Renal cortex interstitium (tissue), 15 donors: ENCODE measurements around the gene PFN1. TPM values are rescaled to one million over a fixed set of nuclear protein-coding genes. Genes with fewer than 3 reads are reported as not detected.
A peak's percentile ranks its signal among the peaks of the same experiment; 100 is the strongest.

Source experiments
- DNase-seq, 11 donors: peaks; one replicate each; pipeline ENCODE4 v3.0.0-alpha.2; 2013; ENCODE audit warnings: low read depth in 9 of 11, low spot score in 4 of 11; ENCODE audit errors: extremely low read depth in 1 of 11
- long read RNA-seq, 16 experiments: transcript quantifications; one replicate each; lab custom pipeline, GENCODE V29; 2026
- polyA plus RNA-seq, 3 donors: library from polyadenylated mRNA; unstranded; fragments of 120-200 nt; gene quantifications; one replicate each; pipeline ENCODE4 v1.2.1, GENCODE V29; 2013; ENCODE audit not compliant: insufficient read length in 3 of 3

The PFN1 gene
- polyA plus RNA-seq: 100 to 1,000 TPM; 350 to 480 (median 397) TPM
- long read RNA-seq, donor 1, transcript PFN1-203 (2 exons, 1,173 nt): minor isoform, 76 of 563 reads
- long read RNA-seq, donor 1, transcript PFN1-201 (3 exons, 1,291 nt): major isoform, 385 of 563 reads
- long read RNA-seq, donor 1, partial matches to known transcripts: 81 of 563 reads
- long read RNA-seq, donor 1, other reads (novel, unspliced or antisense): 21 of 563 reads
- long read RNA-seq, donor 2, transcript PFN1-203 (2 exons, 1,173 nt): minor isoform, 82 of 482 reads
- long read RNA-seq, donor 2, transcript PFN1-201 (3 exons, 1,291 nt): major isoform, 383 of 482 reads
- long read RNA-seq, donor 2, partial matches to known transcripts: 5 of 482 reads
- long read RNA-seq, donor 2, other reads (novel, unspliced or antisense): 12 of 482 reads
- long read RNA-seq, donor 3, transcript PFN1-201 (3 exons, 1,291 nt): major isoform, 550 of 684 reads
- long read RNA-seq, donor 3, transcript PFN1-203 (2 exons, 1,173 nt): minor isoform, 76 of 684 reads
- long read RNA-seq, donor 3, partial matches to known transcripts: 37 of 684 reads
- long read RNA-seq, donor 3, other reads (novel, unspliced or antisense): 21 of 684 reads
- long read RNA-seq, donor 4, transcript PFN1-201 (3 exons, 1,291 nt): major isoform, 343 of 423 reads
- long read RNA-seq, donor 4, transcript PFN1-203 (2 exons, 1,173 nt): minor isoform, 61 of 423 reads
- long read RNA-seq, donor 4, partial matches to known transcripts: 14 of 423 reads
- long read RNA-seq, donor 4, other reads (novel, unspliced or antisense): 5 of 423 reads
- long read RNA-seq, donor 5: 0 reads
- long read RNA-seq, donor 6, transcript PFN1-203 (2 exons, 1,173 nt): minor isoform, 78 of 495 reads
- long read RNA-seq, donor 6, transcript PFN1-201 (3 exons, 1,291 nt): major isoform, 385 of 495 reads
- long read RNA-seq, donor 6, partial matches to known transcripts: 11 of 495 reads
- long read RNA-seq, donor 6, other reads (novel, unspliced or antisense): 21 of 495 reads
- long read RNA-seq, donor 7, transcript PFN1-201 (3 exons, 1,291 nt): major isoform, 432 of 555 reads
- long read RNA-seq, donor 7, transcript PFN1-203 (2 exons, 1,173 nt): minor isoform, 82 of 555 reads
- long read RNA-seq, donor 7, partial matches to known transcripts: 32 of 555 reads
- long read RNA-seq, donor 7, other reads (novel, unspliced or antisense): 9 of 555 reads
- long read RNA-seq, donor 8: 0 reads
- long read RNA-seq, donor 9, transcript PFN1-203 (2 exons, 1,173 nt): minor isoform, 68 of 483 reads
- long read RNA-seq, donor 9, transcript PFN1-201 (3 exons, 1,291 nt): major isoform, 397 of 483 reads
- long read RNA-seq, donor 9, partial matches to known transcripts: 6 of 483 reads
- long read RNA-seq, donor 9, other reads (novel, unspliced or antisense): 12 of 483 reads
- long read RNA-seq, donor 10, transcript PFN1-203 (2 exons, 1,173 nt): minor isoform, 78 of 506 reads
- long read RNA-seq, donor 10, transcript PFN1-201 (3 exons, 1,291 nt): major isoform, 405 of 506 reads
- long read RNA-seq, donor 10, partial matches to known transcripts: 23 of 506 reads
- long read RNA-seq, donor 10, other reads (novel, unspliced or antisense): 0 of 506 reads
- long read RNA-seq, donor 11, transcript PFN1-203 (2 exons, 1,173 nt): minor isoform, 43 of 333 reads
- long read RNA-seq, donor 11, transcript PFN1-201 (3 exons, 1,291 nt): major isoform, 276 of 333 reads
- long read RNA-seq, donor 11, partial matches to known transcripts: 8 of 333 reads
- long read RNA-seq, donor 11, other reads (novel, unspliced or antisense): 6 of 333 reads
- long read RNA-seq, donor 12, transcript PFN1-203 (2 exons, 1,173 nt): minor isoform, 28 of 211 reads
- long read RNA-seq, donor 12, transcript PFN1-201 (3 exons, 1,291 nt): major isoform, 177 of 211 reads
- long read RNA-seq, donor 12, partial matches to known transcripts: 6 of 211 reads
- long read RNA-seq, donor 12, other reads (novel, unspliced or antisense): 0 of 211 reads
- long read RNA-seq, donor 13: 0 reads
- long read RNA-seq, donor 14, transcript PFN1-203 (2 exons, 1,173 nt): minor isoform, 55 of 435 reads
- long read RNA-seq, donor 14, transcript PFN1-201 (3 exons, 1,291 nt): major isoform, 361 of 435 reads
- long read RNA-seq, donor 14, partial matches to known transcripts: 7 of 435 reads
- long read RNA-seq, donor 14, other reads (novel, unspliced or antisense): 12 of 435 reads
- long read RNA-seq, donor 15, transcript PFN1-201 (3 exons, 1,291 nt): major isoform, 197 of 252 reads
- long read RNA-seq, donor 15, transcript PFN1-203 (2 exons, 1,173 nt): minor isoform, 44 of 252 reads
- long read RNA-seq, donor 15, partial matches to known transcripts: 0 of 252 reads
- long read RNA-seq, donor 15, other reads (novel, unspliced or antisense): 11 of 252 reads
- long read RNA-seq, donor 16, transcript PFN1-203 (2 exons, 1,173 nt): minor isoform, 117 of 1,185 reads
- long read RNA-seq, donor 16, transcript PFN1-201 (3 exons, 1,291 nt): major isoform, 1,010 of 1,185 reads
- long read RNA-seq, donor 16, partial matches to known transcripts: 18 of 1,185 reads
- long read RNA-seq, donor 16, other reads (novel, unspliced or antisense): 40 of 1,185 reads

- peak in 9 of 11 donors; percentile 64 to 86 (median 82) for DNase-seq
These were observed at the start of gene PFN1 for GRCh38 chr17:4948166-4948930. TSS of gene PFN1 (minus strand) at chr17:4948530. CDS start at chr17:4948394, 136 bp downstream.

- DNase-seq: peak; percentile 76 to 90 (median 88)
These were observed 49.1 kb upstream of the PFN1 start, which contains the start of the genes INCA1 and KIF1C for GRCh38 chr17:4997302-4998026. TSS of gene INCA1 (minus strand) at chr17:4997522. CDS start at chr17:4994437, 3,085 bp downstream. TSS of gene KIF1C (plus strand) at chr17:4997950. CDS start at chr17:5000247, 2,297 bp downstream.

GRCh38 chr17:4994081-4994595, 45.8 kb upstream of the PFN1 start:
- no peak for DNase-seq

GRCh38 chr17:4987767-4988567, 39.6 kb upstream of the PFN1 start:
- no peak for DNase-seq

GRCh38 chr17:4986951-4987766, 38.8 kb upstream of the PFN1 start, which contains the start of gene CAMTA2:
TSS of gene CAMTA2 (minus strand) at chr17:4987675. CDS start at chr17:4986222, 1,453 bp downstream.
- peak in 6 of 11 donors; percentile 58 to 78 (median 72) for DNase-seq

GRCh38 chr17:4986403-4986802, 38.1 kb upstream of the PFN1 start:
- no peak for DNase-seq

- DNase-seq: no peak
These were observed 34.0 kb upstream of the PFN1 start for GRCh38 chr17:4982305-4982704.

GRCh38 chr17:4980644-4981216, 32.4 kb upstream of the PFN1 start:
- peak in 6 of 11 donors; percentile 62 to 72 (median 68) for DNase-seq

- no peak for DNase-seq
These were observed 30.4 kb upstream of the PFN1 start for GRCh38 chr17:4978726-4979125.

- DNase-seq: no peak
These were observed 25.9 kb upstream of the PFN1 start for GRCh38 chr17:4974115-4974670.

GRCh38 chr17:4973256-4974114, 25.2 kb upstream of the PFN1 start:
- no peak for DNase-seq
